SK-N-MC (cell line): ENCODE data around the gene TBC1D30.

Experiments
- DNase-seq: peaks from one replicate; pipeline ENCODE4 v3.0.0-alpha.2; 2011; ENCODE audit warnings: low read depth, low spot score
- H3K27ac ChIP-seq: fragments of 200-600 bp; sonication (generic); 2 replicates; pipeline ENCODE4 v1.5.1; 2016; ENCODE audit warnings: mixed run types
- H3K36me3 ChIP-seq: fragments of 200-600 bp; sonication (generic); 2 replicates; pipeline ENCODE4 v1.6.1; 2017; ENCODE audit warnings: antibody characterized with exemption, low read length, mixed read lengths; ENCODE audit not compliant: insufficient read depth
- H3K4me3 ChIP-seq: fragments of 200-600 bp; sonication (generic); 2 replicates; pipeline ENCODE4 v1.5.1; 2016
- H3K9ac ChIP-seq: fragments of 200-600 bp; sonication (generic); 2 replicates; pipeline ENCODE4 v1.8.0; 2017; ENCODE audit warnings: mixed run types, mixed read lengths; ENCODE audit not compliant: insufficient read length
- H3K9me3 ChIP-seq: fragments of 200-600 bp; sonication (generic); 2 replicates; pipeline ENCODE4 v1.6.1; 2017; ENCODE audit warnings: low read depth, mild to moderate bottlenecking, antibody characterized with exemption, low read length, moderate library complexity, mixed read lengths
- EZH2 ChIP-seq: fragments of 200-600 bp; sonication (generic); IDR thresholded peaks from one replicate; pipeline ENCODE4 v1.6.1; 2017; ENCODE audit warnings: antibody characterized with exemption
- FOXP2 ChIP-seq: optimal IDR thresholded peaks from 2 replicates; pipeline ENCODE3; 2011; ENCODE audit warnings: mild to moderate bottlenecking, moderate library complexity; ENCODE audit not compliant: insufficient read depth; ENCODE audit errors: extremely low read length, control extremely low read depth
- POLR2AphosphoS5 ChIP-seq: IDR thresholded peaks from 2 replicates; pipeline ENCODE4 v1.6.1; 2012; ENCODE audit warnings: mild to moderate bottlenecking, low read depth, low read length, borderline replicate concordance

Gene TBC1D30

GRCh38 chr12:64884728-64885127 is 60.3 kb downstream of the TBC1D30 start:
- no peak for DNase-seq
- H3K27ac ChIP-seq: no peak overlapping the region
- H3K9ac ChIP-seq: no peak overlapping the region
- no peaks in the 10 kb centered on the region for H3K36me3 ChIP-seq
- H3K4me3 ChIP-seq: no peak overlapping the region
- no peak for TF ChIP-seq FOXP2
- no peak for TF ChIP-seq EZH2
- no peak for TF ChIP-seq POLR2AphosphoS5
- no peaks in the 10 kb centered on the region for H3K9me3 ChIP-seq

- Histone ChIP-seq H3K27ac (no peak overlapping the region), H3K9me3 (no peaks in the 10 kb centered on the region), H3K4me3 (no peak overlapping the region), H3K36me3 (no peaks in the 10 kb centered on the region), H3K9ac (no peak overlapping the region)
- no peak for TF ChIP-seq EZH2
- TF ChIP-seq POLR2AphosphoS5: no peak
- no peak for TF ChIP-seq FOXP2
- no peak for DNase-seq
These were observed 65.2 kb downstream of the TBC1D30 start for GRCh38 chr12:64889434-64890216.

GRCh38 chr12:64890873-64891468 is 66.5 kb downstream of the TBC1D30 start:
- no peaks in the 10 kb centered on the region for H3K36me3 ChIP-seq
- H3K4me3 ChIP-seq: no peak overlapping the region
- peak; percentile 52 for DNase-seq
- TF ChIP-seq EZH2 (no peak), POLR2AphosphoS5 (no peak)
- H3K27ac ChIP-seq: no peak overlapping the region
- no peaks in the 10 kb centered on the region for H3K9me3 ChIP-seq
- H3K9ac ChIP-seq: no peak overlapping the region

- TF ChIP-seq FOXP2: no peak
- TF ChIP-seq EZH2: no peak
- TF ChIP-seq POLR2AphosphoS5: no peak
- DNase-seq: no peak
- no peaks in the 10 kb centered on the region for H3K36me3 ChIP-seq
- no peaks in the 10 kb centered on the region for H3K9me3 ChIP-seq
- H3K9ac ChIP-seq: no peak overlapping the region
- H3K27ac ChIP-seq: no peak overlapping the region
- no peak overlapping the region for H3K4me3 ChIP-seq
These were observed 67.2 kb downstream of the TBC1D30 start for GRCh38 chr12:64891629-64892028.

- DNase-seq: no peak
These were observed 68.1 kb downstream of the TBC1D30 start for GRCh38 chr12:64892561-64892960.

GRCh38 chr12:64893961-64894360 is 69.5 kb downstream of the TBC1D30 start:
- no peaks in the 10 kb centered on the region for H3K36me3 ChIP-seq
- no peak for DNase-seq
- no peak overlapping the region for H3K4me3 ChIP-seq
- no peak overlapping the region for H3K9ac ChIP-seq
- H3K27ac ChIP-seq: no peak overlapping the region
- H3K9me3 ChIP-seq: no peaks in the 10 kb centered on the region
- TF ChIP-seq POLR2AphosphoS5 (no peak), FOXP2 (no peak), EZH2 (no peak)

More at GRCh38 chr12:64892561-64892960, 68.1 kb downstream of the TBC1D30 start:
- H3K36me3 ChIP-seq: no peaks in the 10 kb centered on the region
- no peaks in the 10 kb centered on the region for H3K9me3 ChIP-seq
- no peak overlapping the region for H3K27ac ChIP-seq
- TF ChIP-seq POLR2AphosphoS5 (no peak), EZH2 (no peak), FOXP2 (no peak)
- no peak overlapping the region for H3K4me3 ChIP-seq
- no peak overlapping the region for H3K9ac ChIP-seq

GRCh38 chr12:64894827-64895475 is 70.5 kb downstream of the TBC1D30 start:
- Histone ChIP-seq H3K4me3 (no peak overlapping the region), H3K9me3 (no peaks in the 10 kb centered on the region), H3K36me3 (no peaks in the 10 kb centered on the region), H3K9ac (no peak overlapping the region), H3K27ac (no peak overlapping the region)
- no peak for DNase-seq
- TF ChIP-seq EZH2: no peak
- TF ChIP-seq FOXP2: no peak
- TF ChIP-seq POLR2AphosphoS5: no peak

- Histone ChIP-seq H3K4me3 (no peak overlapping the region), H3K9me3 (no peaks in the 10 kb centered on the region), H3K27ac (no peak overlapping the region), H3K36me3 (no peaks in the 10 kb centered on the region), H3K9ac (no peak overlapping the region)
- TF ChIP-seq EZH2: no peak
- TF ChIP-seq FOXP2: no peak
- no peak for TF ChIP-seq POLR2AphosphoS5
- DNase-seq: no peak
These were observed 71.1 kb downstream of the TBC1D30 start for GRCh38 chr12:64895526-64895925.
